Karpas-422 (cell line): ENCODE data around the gene ZNF799. TPM values are rescaled to one million over a fixed set of nuclear protein-coding genes. Genes with fewer than 3 reads are reported as not detected.
"Not testable (repeated sequence)": the region's sequence is repeated elsewhere in the genome, so short reads cannot be mapped to it uniquely, and the experiment has no call there.

Source experiments
- DNase-seq: peaks from one replicate; pipeline ENCODE4 v3.0.0-alpha.2; 2015
- H2AFZ ChIP-seq: fragments of 200-600 bp; sonication (generic); 2 replicates; pipeline ENCODE4 v1.6.1; 2014; ENCODE audit warnings: antibody characterized with exemption, low read length, mixed read lengths
- H3K27ac ChIP-seq: fragments of 200-600 bp; sonication (generic); 2 replicates; pipeline ENCODE4 v1.5.1; 2014; ENCODE audit warnings: mild to moderate bottlenecking, low read length, moderate library complexity
- H3K27me3 ChIP-seq: fragments of 200-600 bp; sonication (generic); 2 replicates; pipeline ENCODE4 v1.6.1; 2014; ENCODE audit warnings: low read length, mixed read lengths
- H3K36me3 ChIP-seq: fragments of 200-600 bp; sonication (generic); 2 replicates; pipeline ENCODE4 v1.6.1; 2014; ENCODE audit warnings: low read length, mixed read lengths; ENCODE audit not compliant: insufficient read depth
- H3K4me1 ChIP-seq: fragments of 200-600 bp; sonication (generic); 2 replicates; pipeline ENCODE4 v1.6.1; 2014; ENCODE audit warnings: mild to moderate bottlenecking, low read length, mixed read lengths
- H3K4me2 ChIP-seq: fragments of 200-600 bp; sonication (generic); 2 replicates; pipeline ENCODE4 v1.6.1; 2014; ENCODE audit warnings: low read length, low read depth, mild to moderate bottlenecking; ENCODE audit not compliant: poor library complexity, severe bottlenecking
- H3K4me3 ChIP-seq: fragments of 200-600 bp; sonication (generic); 2 replicates; pipeline ENCODE4 v1.5.1; 2014; ENCODE audit warnings: mild to moderate bottlenecking, antibody characterized with exemption, low read length, mixed read lengths
- H3K79me2 ChIP-seq: fragments of 200-600 bp; sonication (generic); 2 replicates; pipeline ENCODE4 v1.6.1; 2014; ENCODE audit warnings: mild to moderate bottlenecking, low read length, mixed read lengths
- H3K9ac ChIP-seq: fragments of 200-600 bp; sonication (generic); 2 replicates; pipeline ENCODE4 v1.6.0; 2014; ENCODE audit warnings: low read length
- H3K9me2 ChIP-seq: fragments of 200-600 bp; sonication (generic), shearing (Covaris generic); replicated peaks from 2 replicates; pipeline ENCODE4 v1.6.0; 2014; ENCODE audit warnings: mild to moderate bottlenecking, low read length, moderate library complexity; ENCODE audit not compliant: insufficient read depth
- H3K9me3 ChIP-seq: fragments of 300-700, 200-600 bp; sonication (generic); 2 replicates; pipeline ENCODE4 v1.6.1; 2014; ENCODE audit warnings: low read length, mixed read lengths
- H4K20me1 ChIP-seq: fragments of 200-600 bp; sonication (generic); 2 replicates; pipeline ENCODE4 v1.6.1; 2014; ENCODE audit warnings: mild to moderate bottlenecking, antibody characterized with exemption, low read length, low read depth; ENCODE audit not compliant: insufficient read depth
- total RNA-seq: library from RNA; depleted of rRNA; stranded (reverse); fragments of >200 nt; shearing (Covaris generic); gene quantifications from 2 replicates; pipeline ENCODE4 v1.2.3, GENCODE V29; 2014; ENCODE audit warnings: low replicate concordance; rRNA removed

The ZNF799 gene
- total RNA-seq, result 5.1 TPM in 2 replicates

- Histone ChIP-seq H3K4me3 (peak within 1 kb of the TSS; percentile 79), H3K9me3 (no peaks in the 10 kb centered on the region), H3K36me3 (peaks cover 8% of the 10 kb centered on the region), H2AFZ (peak within 1 kb of the TSS; percentile 90; the same call in 1 of the 2 replicates), H3K4me1 (peaks cover 5% of the 10 kb centered on the region), H3K4me2 (peak within 1 kb of the TSS; percentile 77), H3K79me2 (peaks cover 37% of the 10 kb centered on the region), H3K27me3 (no peaks in the 10 kb centered on the region), H4K20me1 (no peaks in the 10 kb centered on the region), H3K9me2 (no peaks in the 10 kb centered on the region), H3K27ac (no peak within 1 kb of the TSS), H3K9ac (peak within 1 kb of the TSS; percentile 78)
- peak; percentile 97 for DNase-seq
Observed at GRCh38 chr19:12400633-12401502, at the start of gene ZNF799. Gene ZNF799 (minus strand): TSS chr19:12401271. CDS start chr19:12401070, 201 bp downstream.

DNA sequence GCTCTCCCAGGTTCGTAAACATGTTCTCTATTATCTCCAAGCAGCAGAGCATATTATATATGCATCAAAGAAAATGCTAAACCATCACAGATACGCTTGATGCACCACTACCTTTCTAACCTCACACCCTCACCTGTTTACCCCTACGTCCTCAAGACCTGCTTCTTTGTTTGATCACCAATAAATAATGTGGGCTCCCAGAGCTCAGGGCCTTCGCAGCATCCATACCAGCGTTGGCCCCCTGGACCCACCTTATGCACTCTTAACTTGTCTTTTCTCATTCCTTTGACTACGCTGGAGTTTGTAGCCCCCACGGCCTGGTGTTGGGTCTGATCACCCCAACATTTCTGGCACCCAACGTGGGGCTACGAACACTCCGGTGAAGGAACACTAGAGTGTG lies 49.8 kb upstream of the ZNF799 start:
- H3K36me3 ChIP-seq, result no peaks in the 10 kb centered on the region
- H3K9me3 ChIP-seq, result peaks cover 16% of the 10 kb centered on the region
- no peak overlapping the region for H2AFZ ChIP-seq
- H3K4me1 ChIP-seq, result no peaks in the 10 kb centered on the region
- H3K4me2 ChIP-seq, result no peak overlapping the region
- no peaks in the 10 kb centered on the region for H3K9me2 ChIP-seq
- H4K20me1 ChIP-seq, result no peaks in the 10 kb centered on the region
- H3K4me3 ChIP-seq, result no peak overlapping the region
- no peaks in the 10 kb centered on the region for H3K27me3 ChIP-seq
- no peaks in the 10 kb centered on the region for H3K79me2 ChIP-seq
- DNase-seq, result no peak
- no peak overlapping the region for H3K27ac ChIP-seq
- H3K9ac ChIP-seq, result no peak overlapping the region

GRCh38 chr19:12448808-12449207 lies 47.7 kb upstream of the ZNF799 start:
- Histone ChIP-seq H3K4me1 (no peaks in the 10 kb centered on the region), H2AFZ (no peak overlapping the region), H3K4me2 (no peak overlapping the region), H4K20me1 (no peaks in the 10 kb centered on the region), H3K9ac (no peak overlapping the region), H3K4me3 (no peak overlapping the region), H3K9me3 (peaks cover 12% of the 10 kb centered on the region), H3K36me3 (no peaks in the 10 kb centered on the region), H3K9me2 (no peaks in the 10 kb centered on the region), H3K27me3 (no peaks in the 10 kb centered on the region), H3K79me2 (no peaks in the 10 kb centered on the region), H3K27ac (no peak overlapping the region)
- DNase-seq, result no peak

- H3K4me1 ChIP-seq, result peaks cover 7% of the 10 kb centered on the region
- peaks cover 20% of the 10 kb centered on the region for H3K79me2 ChIP-seq
- DNase-seq, result peak; percentile 99
- 0 out of 2 replicates have a peak, but pooled peaks cover 4% of the 10 kb centered on the region for H3K9me3 ChIP-seq
- peak within 1 kb of the TSS; percentile 94 for H3K4me3 ChIP-seq
- H3K27ac ChIP-seq, result peak within 1 kb of the TSS; percentile 16; the same call in 1 of the 2 replicates
- no peaks in the 10 kb centered on the region for H4K20me1 ChIP-seq
- peak within 1 kb of the TSS; percentile 90 for H2AFZ ChIP-seq
- no peaks in the 10 kb centered on the region for H3K27me3 ChIP-seq
- peaks cover 5% of the 10 kb centered on the region; the same call in 1 of the 2 replicates for H3K36me3 ChIP-seq
- peak within 1 kb of the TSS; percentile 80 for H3K4me2 ChIP-seq
- peak within 1 kb of the TSS; percentile 78 for H3K9ac ChIP-seq
- H3K9me2 ChIP-seq, result no peaks in the 10 kb centered on the region
Observed at GRCh38 chr19:12440541-12441316, 39.7 kb upstream of the ZNF799 start, which contains the start of gene ZNF443. Gene ZNF443 (minus strand): TSS chr19:12441021. CDS start chr19:12440914, 107 bp downstream.

DNA sequence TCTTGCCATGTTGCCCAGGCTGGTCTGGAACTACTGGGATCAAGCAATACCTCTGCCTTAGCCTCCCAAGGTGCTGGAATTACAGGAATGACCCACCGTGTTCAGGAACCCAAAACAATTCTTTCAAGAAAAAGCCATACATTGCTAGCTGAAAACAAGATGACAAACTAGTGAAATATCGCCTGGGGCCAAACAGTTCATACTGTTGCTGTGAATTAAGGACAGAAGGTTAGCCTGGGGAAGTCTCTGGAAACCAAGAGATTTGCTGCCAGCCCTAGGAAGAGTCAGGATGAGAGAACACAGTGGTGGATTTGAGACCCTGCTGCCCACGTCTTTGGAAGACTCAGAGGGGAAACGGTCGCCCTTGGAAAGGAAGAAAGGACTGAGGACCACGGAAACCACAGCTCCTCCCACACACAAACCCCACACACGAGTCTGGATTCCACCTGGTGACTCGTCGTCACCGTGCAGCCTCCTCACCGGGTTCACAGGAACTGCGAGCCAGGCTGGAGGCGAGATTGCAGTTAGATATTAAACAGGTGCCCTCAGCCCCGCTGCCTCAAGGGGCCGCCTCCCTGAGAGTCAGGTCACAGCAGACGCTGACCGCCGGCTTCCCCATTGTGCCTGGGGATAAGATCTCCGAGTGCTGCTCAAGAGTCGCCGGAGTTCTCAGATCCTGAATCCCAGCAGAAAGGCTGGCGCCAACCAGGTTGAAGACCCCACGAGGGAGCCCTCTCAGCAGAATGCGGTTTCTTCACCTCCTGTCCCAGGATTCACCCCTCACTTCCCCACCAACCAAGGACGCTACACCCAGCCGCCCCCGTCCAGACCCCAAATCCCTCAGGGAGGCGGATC lies 38.8 kb upstream of the ZNF799 start:
- Histone ChIP-seq H3K4me2 (peak overlapping the region; percentile 80), H3K9ac (peak overlapping the region; percentile 78), H3K79me2 (peaks cover 24% of the 10 kb centered on the region), H2AFZ (peak overlapping the region; percentile 58; the same call in 1 of the 2 replicates), H3K27ac (peak overlapping the region; percentile 16; the same call in 1 of the 2 replicates), H3K4me3 (peak overlapping the region; percentile 94)
- H3K4me1 ChIP-seq, DNase-seq, H3K27me3 ChIP-seq, H3K9me3 ChIP-seq, H4K20me1 ChIP-seq, H3K9me2 ChIP-seq, H3K36me3 ChIP-seq: not testable (repeated sequence)

GRCh38 chr19:12430726-12431299 lies 29.7 kb upstream of the ZNF799 start:
- H3K9me2 ChIP-seq, H4K20me1 ChIP-seq, H3K4me2 ChIP-seq, H3K9ac ChIP-seq, H3K27me3 ChIP-seq, DNase-seq, H3K4me1 ChIP-seq, H2AFZ ChIP-seq, H3K79me2 ChIP-seq, H3K9me3 ChIP-seq, H3K27ac ChIP-seq, H3K4me3 ChIP-seq: not testable (repeated sequence)
- H3K36me3 ChIP-seq, result peaks cover 27% of the 10 kb centered on the region

DNA sequence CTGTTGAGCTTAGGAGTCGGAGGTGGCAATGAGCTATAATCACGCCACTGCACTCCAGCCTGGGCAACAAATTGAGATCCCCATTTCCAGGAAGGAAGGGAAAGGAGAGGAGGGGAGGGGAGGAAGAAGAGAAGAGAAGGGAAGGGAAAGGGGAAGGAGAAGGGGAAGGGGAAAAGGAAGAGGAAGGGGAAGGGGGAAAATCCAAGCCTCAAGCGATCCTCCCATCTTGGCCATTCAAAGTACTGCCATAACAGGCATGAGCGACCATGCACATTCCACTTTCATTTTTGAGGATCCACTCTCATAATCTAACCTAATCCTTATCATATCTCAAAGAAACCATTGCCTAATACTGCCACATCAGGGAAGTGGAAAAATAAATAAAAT lies 24.8 kb upstream of the ZNF799 start:
- no peaks in the 10 kb centered on the region for H3K4me1 ChIP-seq
- no peak for DNase-seq
- no peaks in the 10 kb centered on the region for H3K27me3 ChIP-seq
- no peak overlapping the region for H2AFZ ChIP-seq
- H3K36me3 ChIP-seq, result peaks cover 19% of the 10 kb centered on the region
- no peaks in the 10 kb centered on the region for H3K9me2 ChIP-seq
- H3K4me2 ChIP-seq, result no peak overlapping the region
- H3K79me2 ChIP-seq, result no peaks in the 10 kb centered on the region
- no peaks in the 10 kb centered on the region for H4K20me1 ChIP-seq
- H3K27ac ChIP-seq, result no peak overlapping the region
- H3K4me3 ChIP-seq, result no peak overlapping the region
- H3K9me3 ChIP-seq, result 0 out of 2 replicates have a peak, but pooled peaks cover 2% of the 10 kb centered on the region
- H3K9ac ChIP-seq, result no peak overlapping the region
